Fibroblast of pulmonary artery (primary cell): Measurements from ENCODE around the gene AFF1.
A peak's percentile ranks its signal among the peaks of the same experiment; 100 is the strongest.

Experiments
- DNase-seq: peaks from one replicate; pipeline ENCODE4 v3.0.0-alpha.2; 2010; ENCODE audit warnings: low read depth
- H3K4me3 ChIP-seq: replicated peaks from 2 replicates; pipeline ENCODE4 v1.5.1; 2011; ENCODE audit warnings: low read depth, mild to moderate bottlenecking, control low read depth, low read length, moderate library complexity
- CTCF ChIP-seq: IDR thresholded peaks from 2 replicates; pipeline ENCODE4 v1.5.1; 2011; ENCODE audit warnings: mild to moderate bottlenecking, control low read depth, low read length, inconsistent platforms; ENCODE audit errors: missing control alignments

The AFF1 gene

GRCh38 chr4:87037671-87038334 lies 103.0 kb downstream of the AFF1 start:
- DNase-seq: no peak
- TF ChIP-seq CTCF: no peak
- H3K4me3 ChIP-seq: no peak overlapping the region

GRCh38 chr4:87038837-87039615 lies 104.2 kb downstream of the AFF1 start:
- DNase-seq: peak; percentile 81
- H3K4me3 ChIP-seq: no peak overlapping the region
- TF ChIP-seq CTCF: no peak

GRCh38 chr4:87041141-87041540 lies 106.3 kb downstream of the AFF1 start:
- DNase-seq: peak; percentile 71
- no peak overlapping the region for H3K4me3 ChIP-seq
- TF ChIP-seq CTCF: no peak

GRCh38 chr4:87042221-87042620 lies 107.4 kb downstream of the AFF1 start:
- DNase-seq: no peak
- TF ChIP-seq CTCF: no peak
- no peak overlapping the region for H3K4me3 ChIP-seq

- no peak overlapping the region for H3K4me3 ChIP-seq
- TF ChIP-seq CTCF: no peak
- no peak for DNase-seq
These were observed 108.4 kb downstream of the AFF1 start for GRCh38 chr4:87042986-87043820.

GRCh38 chr4:87044511-87045233 lies 109.9 kb downstream of the AFF1 start:
- DNase-seq: peak; percentile 41
- H3K4me3 ChIP-seq: no peak overlapping the region
- no peak for TF ChIP-seq CTCF
